GM23338 (cell line): ENCODE data around the gene CEP170B. TPM values are rescaled to one million over a fixed set of nuclear protein-coding genes. Genes with fewer than 3 reads are reported as not detected.

Source experiments
- ATAC-seq: fragments of 200-7000 bp; cut with Tn5 transposase; 3 replicates; pipeline ENCODE4 v1.9.1; 2020
- DNase-seq: peaks from one replicate; pipeline ENCODE4 v3.0.0-alpha.2; 2015; ENCODE audit warnings: low spot score
- H2AFZ ChIP-seq: fragments of 200-600 bp; sonication (generic); 2 replicates; pipeline ENCODE4 v1.8.0; 2016; ENCODE audit warnings: antibody characterized with exemption, mild to moderate bottlenecking, moderate library complexity
- H3F3A ChIP-seq: fragments of 200-600 bp; sonication (generic); replicated peaks from 2 replicates; pipeline ENCODE4 v1.8.0; 2017; ENCODE audit warnings: antibody characterized with exemption, mixed run types, low read depth
- H3K27ac ChIP-seq: fragments of 200-600 bp; sonication (generic); 2 replicates; pipeline ENCODE4 v1.6.1; 2016; ENCODE audit warnings: low read depth
- H3K27me3 ChIP-seq: fragments of 200-600 bp; sonication (generic); 2 replicates; pipeline ENCODE4 v1.8.0; 2016; ENCODE audit warnings: mild to moderate bottlenecking, mixed run types, moderate library complexity; ENCODE audit not compliant: insufficient read depth
- H3K36me3 ChIP-seq: fragments of 200-600 bp; sonication (generic); 2 replicates; pipeline ENCODE4 v1.8.0; 2016; ENCODE audit warnings: mild to moderate bottlenecking; ENCODE audit not compliant: insufficient read depth
- H3K4me1 ChIP-seq: fragments of 200-600 bp; sonication (generic); 2 replicates; pipeline ENCODE4 v1.8.0; 2016; ENCODE audit warnings: mild to moderate bottlenecking, moderate library complexity; ENCODE audit not compliant: insufficient read depth
- H3K4me2 ChIP-seq: fragments of 200-600 bp; sonication (generic); 2 replicates; pipeline ENCODE4 v1.7.1; 2017; ENCODE audit warnings: mixed run types
- H3K4me3 ChIP-seq: fragments of 200-600 bp; sonication (generic); 2 replicates; pipeline ENCODE4 v1.6.1; 2016; ENCODE audit warnings: mixed run types
- H3K79me2 ChIP-seq: fragments of 200-600 bp; sonication (generic); replicated peaks from 2 replicates; pipeline ENCODE4 v1.8.0; 2017; ENCODE audit warnings: mild to moderate bottlenecking; ENCODE audit not compliant: insufficient read depth
- H3K9me2 ChIP-seq: fragments of 200-600 bp; sonication (generic); 2 replicates; pipeline ENCODE4 v1.8.0; 2017; ENCODE audit not compliant: insufficient read depth
- H4K20me1 ChIP-seq: fragments of 200-600 bp; sonication (generic); replicated peaks from 2 replicates; pipeline ENCODE4 v1.8.0; 2017; ENCODE audit warnings: mild to moderate bottlenecking; ENCODE audit not compliant: insufficient read depth
- H3K27ac Mint-ChIP-seq: 2 replicates; pipeline ENCODE4 v1.8.0; 2020; ENCODE audit warnings: inconsistent platforms, mild to moderate bottlenecking, moderate library complexity, mixed read lengths
- H3K27me3 Mint-ChIP-seq: 3 replicates; pipeline ENCODE4 v1.8.0; 2022; ENCODE audit warnings: low read depth, mild to moderate bottlenecking, moderate library complexity, mixed read lengths, inconsistent platforms; ENCODE audit not compliant: insufficient read depth, poor library complexity
- H3K36me3 Mint-ChIP-seq: 3 replicates; pipeline ENCODE4 v1.8.0; 2021; ENCODE audit warnings: low read depth, mild to moderate bottlenecking, inconsistent platforms, moderate library complexity, mixed read lengths
- H3K4me1 Mint-ChIP-seq: 3 replicates; pipeline ENCODE4 v1.8.0; 2020; ENCODE audit warnings: mild to moderate bottlenecking, inconsistent platforms, mixed read lengths
- H3K4me3 Mint-ChIP-seq: 3 replicates; pipeline ENCODE4 v1.8.0; 2021; ENCODE audit warnings: moderate library complexity, mild to moderate bottlenecking, inconsistent platforms, mixed read lengths
- H3K9me3 Mint-ChIP-seq: 3 replicates; pipeline ENCODE4 v1.8.0; 2020; ENCODE audit warnings: moderate library complexity, mild to moderate bottlenecking, inconsistent platforms, mixed read lengths
- CREB1 ChIP-seq: fragments of 250-450 bp; sonication (Bioruptor Pico); IDR thresholded peaks from 2 replicates; pipeline ENCODE4 v1.5.0; 2020; ENCODE audit warnings: low read depth, mild to moderate bottlenecking, moderate library complexity
- CTCF ChIP-seq, 2 experiments: fragments of 200-600 bp in 1 of 2; sonication (generic) in 1 of 2; conservative IDR thresholded peaks; 2 replicates each; pipeline versions ENCODE4 v1.5.1 to v1.6.1; 2016 to 2017; ENCODE audit warnings: antibody characterized with exemption in 2 of 2, low read depth in 2 of 2, mild to moderate bottlenecking in 2 of 2, moderate library complexity in 1 of 2
- ETS1 ChIP-seq: IDR thresholded peaks from 2 replicates; pipeline ENCODE4 v1.6.1; 2016; ENCODE audit warnings: antibody characterized with exemption
- EZH2 ChIP-seq: fragments of 200-600 bp; sonication (generic); IDR thresholded peaks from one replicate; pipeline ENCODE4 v1.8.0; 2017; ENCODE audit warnings: antibody characterized with exemption, mild to moderate bottlenecking, low read depth; ENCODE audit not compliant: unreplicated experiment
- EZH2phosphoT487 ChIP-seq: fragments of 200-600 bp; sonication (generic); IDR thresholded peaks from one replicate; pipeline ENCODE4 v1.8.1; 2018; ENCODE audit warnings: antibody characterized with exemption; ENCODE audit not compliant: unreplicated experiment
- JUNB ChIP-seq: IDR thresholded peaks from one replicate; pipeline ENCODE4 v1.6.1; 2016; ENCODE audit warnings: antibody characterized with exemption; ENCODE audit not compliant: unreplicated experiment
- NANOG ChIP-seq: IDR thresholded peaks from 2 replicates; pipeline ENCODE4 v1.6.1; 2016; ENCODE audit warnings: antibody characterized with exemption, borderline replicate concordance
- POLR2AphosphoS5 ChIP-seq: IDR thresholded peaks from 2 replicates; pipeline ENCODE4 v1.6.1; 2016; ENCODE audit warnings: antibody characterized with exemption, low read depth
- REST ChIP-seq: IDR thresholded peaks from one replicate; pipeline ENCODE4 v1.6.1; 2018; ENCODE audit warnings: antibody characterized with exemption; ENCODE audit not compliant: unreplicated experiment
- STAT1 ChIP-seq: IDR thresholded peaks from one replicate; pipeline ENCODE4 v1.6.1; 2016; ENCODE audit warnings: antibody characterized with exemption; ENCODE audit not compliant: unreplicated experiment
- ZNF114 ChIP-seq: fragments of 250-450 bp; sonication (Bioruptor Pico); IDR thresholded peaks from 2 replicates; pipeline ENCODE4 v1.5.0; 2020; ENCODE audit warnings: mild to moderate bottlenecking, moderate library complexity
- ZNF331 ChIP-seq: fragments of 250-450 bp; sonication (Bioruptor Pico); IDR thresholded peaks from 2 replicates; pipeline ENCODE4 v1.5.0; 2020; ENCODE audit warnings: low read depth, mild to moderate bottlenecking, moderate library complexity
- ZNF462 ChIP-seq: fragments of 250-450 bp; sonication (Bioruptor Pico); IDR thresholded peaks from 2 replicates; pipeline ENCODE4 v1.5.0; 2020; ENCODE audit warnings: mild to moderate bottlenecking, moderate library complexity
- polyA plus RNA-seq: library from polyadenylated mRNA; unstranded; fragments of >200 nt; fragmentation: Nextera tagmentation; extraction: Ambion mirVana; gene quantifications from 2 replicates; pipeline ENCODE4 v1.2.1, GENCODE V29; 2016
- total RNA-seq: library from RNA; depleted of rRNA; stranded (reverse); fragments of >200 nt; shearing (Covaris generic); gene quantifications from 2 replicates; pipeline ENCODE4 v1.2.3, GENCODE V29; 2014

CEP170B gene
- total and polyA plus RNA-seq, 2 experiments from 2014 or later, result 4.6 to 37.1 TPM

DNA sequence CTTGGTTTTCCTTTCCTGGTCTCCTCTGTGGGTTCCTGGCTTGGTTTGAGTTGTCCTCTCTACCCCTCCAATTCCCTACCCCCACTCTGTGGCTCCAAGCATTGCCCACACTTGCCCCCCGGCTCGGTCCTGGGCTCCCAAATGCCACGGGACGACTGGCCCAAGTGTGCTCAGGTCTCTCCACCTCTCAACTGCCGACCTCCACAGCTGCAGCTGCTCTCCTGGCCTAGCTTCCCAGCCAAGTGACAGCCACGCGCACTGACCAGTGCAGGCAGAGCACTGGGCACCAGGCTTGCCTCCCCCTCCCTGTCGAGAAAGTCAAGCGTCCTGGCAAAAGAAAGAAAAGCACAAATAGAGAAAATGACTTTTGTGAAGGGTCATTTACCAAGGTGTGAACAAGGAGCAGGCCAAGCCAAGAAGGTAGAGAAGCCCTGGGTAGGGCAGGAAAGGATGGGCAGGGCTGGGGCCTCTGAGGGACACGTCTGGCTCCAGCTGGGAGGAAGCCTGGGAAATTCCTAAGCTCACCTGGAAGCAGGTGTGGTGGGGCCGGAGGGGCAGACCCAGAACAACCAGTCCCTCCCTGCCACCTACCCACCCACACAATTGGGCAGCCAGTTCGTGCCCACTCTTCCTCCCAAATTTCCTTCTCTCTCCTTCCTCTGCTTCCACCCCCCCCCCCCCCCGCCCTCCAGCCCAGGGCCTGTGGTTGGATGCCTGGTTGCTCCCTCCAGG, 1.8 kb upstream of the CEP170B start:
- Histone ChIP-seq H4K20me1 (peaks cover 4% of the 10 kb centered on the region), H3K36me3 (no peaks in the 10 kb centered on the region), H3K79me2 (peaks cover 36% of the 10 kb centered on the region), H3K27me3 (no peaks in the 10 kb centered on the region), H3K9me2 (peaks cover 6% of the 10 kb centered on the region), H3K4me1 (peaks cover 6% of the 10 kb centered on the region; the same call in 1 of the 2 replicates), H3F3A (peaks cover 8% of the 10 kb centered on the region; the same call in 1 of the 2 replicates), H3K4me3 (peak overlapping the region; percentile 90), H3K27ac (peak overlapping the region; percentile 96; the same call in 1 of the 2 replicates), H3K4me2 (peak overlapping the region; percentile 97), H2AFZ (no peak overlapping the region)
- H3K4me3 Mint-ChIP-seq, result peak overlapping the region; percentile 92
- ATAC-seq (no peak), DNase-seq (no peak)
- peaks cover 16% of the 10 kb centered on the region for H3K4me1 Mint-ChIP-seq
- no peaks in the 10 kb centered on the region for H3K9me3 Mint-ChIP-seq
- H3K27ac Mint-ChIP-seq, result no peak overlapping the region
- no peak for TF ChIP-seq EZH2
- no peak for TF ChIP-seq REST
- no peak for TF ChIP-seq EZH2phosphoT487
- TF ChIP-seq CREB1 (CRISPR knock-in tag), result no peak
- no peak for TF ChIP-seq ZNF462
- TF ChIP-seq POLR2AphosphoS5, result no peak
- TF ChIP-seq ZNF114 (CRISPR knock-in tag), result no peak
- no peak for TF ChIP-seq ETS1
- no peak for TF ChIP-seq JUNB
- no peak for TF ChIP-seq CTCF (conservative IDR thresholded peaks at IDR 0.05; ENCODE audit: low read depth in 2 of 2)
- TF ChIP-seq STAT1, result no peak
- no peak for TF ChIP-seq ZNF331
- TF ChIP-seq NANOG, result no peak
- H3K36me3 Mint-ChIP-seq, result no peaks in the 10 kb centered on the region
- H3K27me3 Mint-ChIP-seq, result peaks cover 15% of the 10 kb centered on the region
